Urothelium cell line (cell line): ENCODE results near the gene ATRNL1.
A peak's percentile ranks its signal among the peaks of the same experiment; 100 is the strongest.

Experiments
- DNase-seq: peaks from one replicate; pipeline ENCODE4 v3.0.0; 2011; ENCODE audit warnings: low spot score, mixed read lengths
- FAIRE-seq: peaks from 2 replicates; lab custom pipeline; 2011; peaks lifted over from hg19 to GRCh38; lab: Jason Lieb, UNC

The ATRNL1 gene

DNA sequence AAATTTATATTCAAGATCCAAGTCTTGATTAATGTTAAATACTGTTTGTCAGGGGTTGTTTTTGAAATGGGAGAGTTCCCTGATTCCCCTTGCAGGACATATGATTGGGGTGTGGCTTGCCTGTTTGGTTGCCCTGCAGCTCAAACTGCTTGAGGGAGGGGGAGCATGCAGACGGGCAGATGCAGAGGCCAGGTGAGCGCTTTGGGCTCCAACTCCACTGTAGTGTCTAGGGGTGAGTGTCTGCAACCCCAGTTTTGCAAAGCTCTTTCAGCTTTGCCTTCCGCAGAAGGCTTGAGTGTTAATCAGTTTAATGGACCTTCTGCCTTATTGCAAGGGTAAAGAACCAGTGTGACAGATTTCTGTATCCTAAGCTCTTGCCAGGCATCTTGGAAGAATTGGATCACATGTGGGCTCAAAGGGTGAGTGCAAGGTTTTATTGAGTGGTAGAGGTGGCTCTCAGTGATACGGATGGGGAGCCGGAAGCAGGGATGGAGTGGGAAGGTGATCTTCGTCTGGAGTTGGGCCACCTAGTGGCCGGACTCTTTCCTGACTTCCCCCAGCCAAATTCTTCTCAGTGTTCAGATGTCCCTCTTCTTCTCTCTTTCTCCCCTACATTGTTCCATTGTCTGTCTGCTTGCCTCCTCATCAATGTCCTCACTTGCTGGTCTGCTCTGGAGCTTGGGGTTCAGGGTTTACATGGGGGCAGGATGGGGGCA is 479.7 kb downstream of the ATRNL1 start:
- DNase-seq (peak; percentile 10), FAIRE-seq (no peak)

DNA sequence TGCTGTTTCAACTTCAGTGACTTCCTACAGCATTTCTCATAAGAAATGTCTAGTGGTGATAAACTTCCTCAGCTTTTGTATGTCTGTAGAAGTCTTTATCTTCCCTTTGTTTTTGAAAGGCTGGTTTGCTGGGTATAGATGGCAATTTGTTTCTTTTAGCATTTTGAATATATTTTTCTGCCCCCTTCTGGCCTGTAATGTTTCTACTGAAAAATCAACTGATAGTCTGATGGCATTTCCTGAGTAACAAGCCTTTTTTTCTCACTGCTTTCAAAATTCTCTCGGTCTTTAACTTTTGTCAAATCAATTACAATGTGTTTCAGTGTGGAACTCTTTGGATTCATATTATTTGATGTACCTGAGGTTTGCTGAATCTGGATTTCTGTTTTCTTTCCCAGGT is 487.1 kb downstream of the ATRNL1 start:
- DNase-seq (no peak), FAIRE-seq (no peak)

DNA sequence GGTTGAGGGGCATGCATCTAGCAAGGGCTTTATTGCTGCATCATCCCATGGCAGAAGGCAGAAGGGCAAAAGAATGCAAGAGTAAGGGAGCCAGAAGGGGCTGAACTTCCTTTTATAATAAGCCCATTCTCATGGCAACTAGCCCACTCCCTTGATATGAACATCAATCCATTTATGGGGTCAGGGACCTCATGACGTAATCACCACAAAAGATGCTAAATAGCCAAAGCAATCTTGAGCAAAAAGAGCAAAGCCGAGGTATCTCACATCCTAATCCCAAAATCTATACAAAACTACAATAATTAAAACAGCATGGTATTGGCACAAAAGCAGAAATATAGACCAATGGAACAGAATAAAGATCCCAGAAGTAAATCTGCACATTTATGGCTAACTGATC is 499.9 kb downstream of the ATRNL1 start:
- DNase-seq: no peak
- FAIRE-seq: no peak

DNA sequence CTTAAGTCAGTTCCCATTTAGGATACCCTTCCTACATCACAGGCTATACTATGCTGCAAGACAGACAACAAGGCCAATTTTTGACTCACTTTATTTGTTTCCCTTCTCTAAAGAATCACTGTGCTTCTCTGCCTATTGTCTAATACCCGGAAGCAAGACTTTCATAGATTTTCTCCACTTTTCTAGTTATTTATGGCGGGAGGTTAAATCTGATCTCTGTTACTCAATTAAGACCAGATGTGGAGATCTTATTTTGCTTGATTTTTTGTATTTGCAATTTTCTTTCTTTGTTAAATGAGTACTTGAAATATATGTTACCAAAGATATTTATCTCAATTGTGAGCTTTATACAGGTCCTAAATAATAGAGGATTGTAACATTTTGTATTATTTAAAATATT is 511.5 kb downstream of the ATRNL1 start:
- FAIRE-seq (no peak), DNase-seq (no peak)

DNA sequence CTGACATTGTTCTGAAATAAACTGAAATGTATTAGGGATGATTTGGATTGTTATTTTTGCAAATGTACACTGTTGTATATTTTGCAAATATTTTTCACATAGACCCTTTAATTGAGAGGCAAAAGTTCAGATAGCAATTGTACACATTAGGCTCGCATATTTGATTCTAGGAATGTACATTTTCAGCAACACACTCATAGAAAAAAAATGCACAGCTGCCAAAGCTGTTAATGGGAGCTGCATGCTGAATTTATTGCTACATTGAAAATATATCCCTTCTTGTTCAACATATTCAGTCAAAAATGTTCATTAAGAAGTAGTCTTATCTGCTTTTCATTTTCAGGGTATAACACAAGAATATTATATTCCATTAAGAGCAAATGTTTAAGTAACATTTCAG is 512.9 kb downstream of the ATRNL1 start:
- no peak for FAIRE-seq
- DNase-seq: no peak

DNA sequence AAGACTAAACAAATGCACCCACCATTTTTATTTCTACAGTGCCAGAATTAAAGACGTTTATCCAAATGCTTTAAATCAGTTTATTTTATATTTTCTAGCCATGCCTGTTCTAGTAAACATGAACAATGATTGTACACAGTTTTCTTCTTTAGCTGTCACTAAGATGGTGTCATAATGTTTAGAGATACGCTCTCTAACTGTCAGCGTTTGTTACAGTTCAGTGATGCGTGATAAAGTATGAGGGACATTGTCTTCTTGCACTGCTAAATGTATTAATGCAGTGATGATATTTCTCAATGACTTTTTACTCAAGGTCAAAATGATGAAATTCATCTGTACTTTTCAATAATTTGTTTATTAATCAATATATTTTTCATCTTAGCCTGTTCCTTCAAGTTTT is 513.6 kb downstream of the ATRNL1 start:
- FAIRE-seq (no peak), DNase-seq (no peak)

DNA sequence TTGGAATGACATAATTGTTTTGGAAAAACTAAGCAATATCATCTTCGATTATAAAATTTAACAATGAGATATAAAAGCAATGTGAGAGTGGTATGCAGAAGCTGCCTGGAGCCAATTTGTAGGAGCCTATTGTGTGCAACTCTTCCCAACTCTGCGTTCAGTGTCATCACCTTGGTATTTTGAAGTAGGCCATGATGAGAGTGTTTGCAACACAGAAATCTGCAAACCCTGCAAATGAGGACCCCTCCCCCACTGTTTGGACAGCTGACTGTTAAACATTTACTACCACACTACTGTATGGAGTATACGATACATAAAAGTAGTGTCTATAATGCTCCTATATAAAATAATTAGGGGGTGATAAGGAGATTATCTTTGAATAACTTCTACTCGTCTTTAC is 531.3 kb downstream of the ATRNL1 start:
- peak; percentile 8 for DNase-seq

DNA sequence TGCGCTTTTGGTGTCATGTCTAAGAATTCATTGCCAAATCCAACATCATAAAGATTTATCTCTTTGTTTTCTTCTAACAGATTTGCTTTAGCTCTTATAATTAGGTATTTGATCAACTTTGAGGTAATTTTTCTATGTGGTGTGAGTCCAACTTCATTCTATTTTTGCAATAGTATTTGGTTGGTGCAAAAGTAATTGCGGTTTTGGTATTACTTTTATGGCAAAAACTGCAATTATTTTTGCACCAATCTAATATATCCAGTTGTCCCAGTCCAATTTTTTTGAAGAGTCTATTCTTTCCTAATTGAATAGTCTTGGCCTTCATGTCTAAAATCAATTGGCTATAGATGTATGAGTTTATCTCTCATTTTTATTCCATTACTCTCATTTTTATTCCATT is 535.5 kb downstream of the ATRNL1 start:
- FAIRE-seq: no peak
- no peak for DNase-seq

More for the DNA sequence above, 531.3 kb downstream of the ATRNL1 start:
- no peak for FAIRE-seq

DNA sequence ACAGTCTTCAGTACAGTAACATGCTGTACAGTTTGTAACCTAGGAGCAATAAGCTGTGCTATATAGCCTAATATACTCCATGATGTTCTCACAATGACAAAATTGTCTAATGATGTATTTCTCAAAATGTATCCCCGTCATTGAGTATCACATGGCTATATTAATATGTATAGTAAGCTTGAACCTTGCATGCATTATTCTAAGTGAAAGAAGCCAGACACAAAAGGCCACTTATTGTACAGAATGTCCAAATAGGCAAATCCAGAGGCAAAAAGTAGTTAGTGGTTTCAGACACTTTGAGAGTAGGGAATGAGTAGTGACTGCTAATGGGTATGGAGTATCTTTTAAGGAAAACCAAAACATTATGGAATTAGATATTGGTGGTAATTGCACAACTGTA is 545.1 kb downstream of the ATRNL1 start:
- no peak for FAIRE-seq
- DNase-seq: no peak

DNA sequence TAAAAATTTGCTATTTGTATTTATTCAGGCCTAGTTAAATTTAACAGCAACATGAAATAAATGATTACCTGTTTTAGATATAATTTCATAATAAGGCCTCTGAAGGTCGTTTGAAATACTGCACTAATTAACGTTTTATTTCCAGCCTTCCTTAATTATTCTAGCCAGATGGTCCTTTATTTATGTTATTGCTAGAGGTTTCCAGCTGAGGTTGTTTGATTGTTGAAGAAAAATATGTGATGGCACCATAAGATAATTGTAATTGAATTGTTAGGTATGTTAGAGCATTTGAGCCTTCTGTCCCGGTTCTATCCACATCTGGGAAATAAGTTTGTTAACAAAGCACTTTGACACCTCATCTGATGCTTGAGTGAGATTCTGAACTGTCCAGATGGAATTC is 556.1 kb downstream of the ATRNL1 start:
- no peak for DNase-seq

DNA sequence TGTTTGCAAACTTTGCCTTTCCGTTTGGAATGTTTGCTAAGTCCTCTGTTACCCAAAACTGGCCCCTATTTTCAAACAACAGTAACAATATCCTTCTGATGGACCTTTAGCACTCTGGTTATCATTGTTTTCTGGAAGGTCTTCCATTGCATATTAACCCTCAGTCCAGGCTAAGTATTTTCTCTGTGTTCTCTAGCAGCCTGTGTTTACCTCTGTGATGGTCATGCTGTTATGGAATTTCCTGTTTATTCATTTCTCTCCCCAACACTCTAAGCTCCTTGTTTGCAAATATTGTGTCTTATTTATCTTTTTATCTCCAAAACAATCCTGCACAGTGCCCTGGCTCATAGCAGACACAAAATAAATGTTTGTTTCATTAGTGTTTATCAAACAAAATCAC is 560.3 kb downstream of the ATRNL1 start:
- DNase-seq: no peak

More for the DNA sequence above, 556.1 kb downstream of the ATRNL1 start:
- no peak for FAIRE-seq

DNA sequence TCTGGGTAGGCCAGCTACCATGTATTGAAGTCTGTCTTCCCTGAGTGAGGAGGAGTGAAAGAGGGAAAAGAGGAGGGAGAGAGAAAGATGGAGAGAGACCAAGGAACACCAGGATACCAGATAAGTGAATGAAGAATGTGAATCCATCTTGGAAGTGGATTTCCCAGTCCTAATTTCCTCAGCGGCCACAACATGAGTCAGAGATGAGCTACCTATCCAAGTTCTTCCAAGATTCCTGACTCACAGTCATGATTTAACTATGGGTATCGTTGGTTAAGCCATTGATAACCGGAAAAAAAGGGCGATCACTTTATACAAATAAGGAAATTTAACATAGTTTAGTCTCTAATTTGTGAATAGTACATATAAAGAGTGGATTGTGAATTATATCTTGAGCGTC is 561.8 kb downstream of the ATRNL1 start:
- FAIRE-seq (no peak), DNase-seq (peak; percentile 13)

More for the DNA sequence above, 560.3 kb downstream of the ATRNL1 start:
- no peak for FAIRE-seq

DNA sequence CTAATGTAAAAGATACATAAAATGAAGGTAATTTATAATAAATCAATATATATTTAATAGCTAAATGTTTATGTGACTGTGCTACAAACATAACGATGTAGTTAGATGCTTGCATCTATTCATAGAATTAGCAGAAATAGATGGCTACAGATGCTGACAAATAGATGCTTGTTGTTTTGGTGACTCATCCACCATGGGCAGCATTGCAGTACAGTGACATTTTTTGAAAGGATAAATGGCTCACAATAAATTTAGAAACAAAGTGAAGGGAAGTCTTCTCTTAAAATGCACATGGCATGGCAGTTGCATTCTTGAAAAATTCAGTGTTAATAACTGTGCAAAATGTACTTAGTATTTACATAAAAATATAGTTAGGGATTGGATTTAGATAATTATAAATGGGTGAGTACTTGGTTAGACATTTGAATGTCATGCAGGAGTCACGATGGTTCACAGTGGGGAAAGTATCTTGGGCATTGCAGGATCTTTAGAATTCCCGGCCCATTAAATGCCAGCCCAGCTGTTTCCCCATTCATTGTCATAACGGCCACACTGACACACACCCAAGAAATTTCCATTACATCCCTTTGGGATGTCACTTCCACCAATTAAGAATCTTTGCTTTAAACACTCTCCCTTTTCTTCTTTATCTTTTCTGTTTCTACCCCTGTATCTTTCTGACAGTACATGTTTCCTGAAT is 564.1 kb downstream of the ATRNL1 start:
- FAIRE-seq (no peak), DNase-seq (no peak)

DNA sequence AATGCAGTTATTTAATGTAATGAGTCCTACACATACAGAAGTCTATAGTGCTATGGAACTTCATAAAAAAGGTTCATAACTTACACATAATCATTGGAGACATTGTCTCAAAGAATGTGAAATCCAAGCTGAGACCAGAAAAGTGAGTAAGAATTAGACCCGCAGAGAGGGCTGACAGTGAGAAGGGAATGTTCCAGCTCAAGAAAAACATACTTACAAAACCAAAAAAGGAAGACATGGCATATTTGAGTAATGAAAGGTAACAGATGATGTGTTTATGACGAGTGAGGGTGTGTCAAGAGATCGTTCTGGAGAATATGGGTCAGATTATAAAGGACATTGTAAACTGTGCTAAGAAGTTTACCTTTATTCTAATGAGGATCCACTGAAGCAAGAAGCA is 566.5 kb downstream of the ATRNL1 start:
- DNase-seq (no peak), FAIRE-seq (no peak)

DNA sequence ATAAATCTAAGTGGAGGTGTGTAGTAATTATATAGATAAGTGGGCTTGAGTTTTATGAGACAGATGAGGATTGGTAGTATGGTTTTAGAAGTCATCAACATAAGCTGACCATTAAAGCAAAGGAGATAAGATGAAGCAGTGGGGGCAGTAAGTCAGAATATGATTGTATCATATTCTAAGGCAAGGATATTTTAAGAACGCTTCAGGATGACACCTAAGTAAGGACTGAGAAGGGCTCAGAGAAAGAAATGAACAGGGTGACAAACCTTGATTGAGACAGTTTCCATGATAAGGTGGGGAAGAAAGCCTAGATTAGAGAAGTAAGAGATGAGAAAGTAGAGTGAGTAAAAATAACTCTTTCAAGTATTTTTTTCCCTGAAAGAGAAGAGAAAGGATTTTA is 567.2 kb downstream of the ATRNL1 start:
- FAIRE-seq: no peak
- no peak for DNase-seq

DNA sequence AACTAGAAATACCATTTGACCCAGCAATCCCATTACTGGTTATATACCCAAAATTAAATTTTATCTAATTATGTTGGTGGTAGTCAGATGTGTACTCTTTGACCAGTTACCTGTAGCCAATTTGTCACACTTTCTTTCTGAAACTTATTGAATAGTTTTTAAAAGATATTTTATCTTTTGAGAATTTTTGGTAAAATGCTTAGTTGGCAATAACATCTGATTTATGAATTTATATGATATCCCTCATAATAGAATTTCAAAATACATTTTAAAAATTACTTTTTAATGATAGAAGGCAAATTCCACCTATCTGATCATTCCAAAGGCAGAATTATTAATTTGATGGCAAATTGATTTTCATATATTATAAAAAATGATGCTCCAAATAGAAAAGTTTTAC is 569.3 kb downstream of the ATRNL1 start:
- DNase-seq: no peak
- FAIRE-seq: no peak

DNA sequence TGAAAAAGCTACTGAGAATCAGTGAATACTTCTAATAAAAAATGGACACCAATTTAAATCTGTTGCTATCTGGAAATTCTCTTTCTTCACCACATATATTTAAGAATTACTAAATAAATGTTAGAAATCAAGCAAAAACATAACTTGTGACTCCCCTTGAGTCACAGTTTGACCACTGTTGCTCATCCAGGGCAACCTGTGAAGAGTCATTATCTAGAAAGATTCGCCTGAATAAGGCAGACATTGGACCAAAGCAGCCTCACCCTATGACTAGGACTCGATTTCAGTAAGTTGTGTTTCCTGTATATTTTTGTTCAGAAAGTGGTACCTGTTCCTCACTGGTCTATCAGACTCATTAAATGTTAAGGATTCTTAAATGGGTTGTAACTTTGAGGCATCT is 572.4 kb downstream of the ATRNL1 start:
- DNase-seq: no peak
- FAIRE-seq: no peak

DNA sequence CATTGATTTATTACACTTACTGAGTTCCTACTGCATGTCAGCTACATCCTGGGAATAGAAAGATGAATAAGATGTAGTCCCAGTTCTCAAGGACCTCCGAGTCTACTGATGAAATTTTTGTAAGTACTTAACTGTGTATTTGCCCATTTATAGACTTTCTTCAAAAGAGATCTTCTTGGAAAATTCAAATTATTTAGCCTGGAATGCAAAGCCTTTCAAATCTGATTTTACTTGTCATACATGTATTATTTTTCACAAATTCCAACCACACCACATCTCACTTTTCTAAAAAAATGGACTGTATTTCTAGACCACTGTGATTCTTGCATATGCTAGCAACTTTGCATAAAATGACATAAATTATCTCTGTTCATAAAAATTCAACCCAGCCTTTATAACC is 581.3 kb downstream of the ATRNL1 start:
- FAIRE-seq: no peak

DNA sequence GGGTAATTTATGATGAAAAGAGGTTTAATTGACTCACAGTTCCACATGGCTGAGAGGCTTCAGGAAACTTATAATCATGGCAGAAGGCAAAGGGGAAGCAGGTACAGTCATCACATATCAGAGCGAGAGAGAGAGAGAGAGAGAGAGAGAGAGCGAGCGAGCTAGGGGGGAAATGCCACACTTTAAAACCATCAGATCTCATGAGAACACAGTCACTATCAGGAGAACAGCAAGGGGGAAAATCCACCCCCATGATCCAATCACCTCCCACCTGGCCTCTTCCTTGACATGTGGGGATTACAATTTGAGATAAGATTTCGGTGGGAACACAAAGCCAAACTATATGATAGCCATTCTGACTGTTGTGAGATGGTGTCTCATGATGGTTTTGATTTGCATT is 603.6 kb downstream of the ATRNL1 start:
- FAIRE-seq (peak; percentile 20), DNase-seq (no peak)

More for the DNA sequence above, 581.3 kb downstream of the ATRNL1 start:
- DNase-seq: no peak

DNA sequence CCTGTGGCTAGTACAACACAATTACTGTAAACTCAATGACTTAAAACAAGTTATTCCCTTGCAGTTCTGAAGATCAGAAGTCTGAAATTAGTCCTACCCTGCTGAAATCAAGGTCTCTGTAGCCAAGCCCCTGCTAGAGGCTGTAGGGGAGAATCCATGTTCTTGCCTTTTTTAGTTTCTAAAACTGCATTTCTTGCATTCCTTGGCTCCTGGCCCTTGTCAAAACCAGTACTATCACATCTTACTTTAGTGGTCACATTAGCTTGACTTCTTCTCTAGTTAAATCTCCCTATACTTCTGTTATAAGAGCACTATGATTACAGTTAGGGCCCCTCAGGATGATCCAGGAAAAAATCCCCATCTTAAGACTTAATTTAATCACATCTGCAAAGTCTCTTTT is 612.9 kb downstream of the ATRNL1 start:
- DNase-seq (no peak), FAIRE-seq (no peak)

DNA sequence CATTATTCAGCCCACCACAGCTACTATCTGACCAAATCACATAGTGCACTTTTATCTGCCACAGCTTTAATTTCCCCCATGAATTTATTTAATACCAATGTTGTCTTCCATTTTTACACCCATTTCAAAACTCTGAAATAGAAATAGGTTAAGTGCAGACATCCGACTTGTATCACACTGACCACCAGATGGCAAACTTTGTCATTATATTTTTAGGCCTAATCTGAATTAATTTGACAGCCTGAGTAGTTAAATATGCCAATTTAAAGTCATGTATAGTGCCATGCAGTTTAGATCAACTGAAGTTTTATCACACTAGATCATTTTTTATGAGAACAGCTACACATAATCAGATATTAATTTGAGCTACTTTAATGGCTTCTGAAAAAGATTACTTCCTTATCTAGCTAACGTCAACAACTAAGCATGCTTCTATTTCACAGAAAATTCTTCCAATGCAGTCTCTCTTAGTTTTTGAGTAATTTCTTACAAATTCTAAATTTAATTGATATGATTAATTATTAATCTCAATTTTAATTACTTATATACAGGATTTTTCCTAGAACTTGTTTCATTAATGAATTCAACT is 613.4 kb downstream of the ATRNL1 start:
- no peak for DNase-seq
- no peak for FAIRE-seq

DNA sequence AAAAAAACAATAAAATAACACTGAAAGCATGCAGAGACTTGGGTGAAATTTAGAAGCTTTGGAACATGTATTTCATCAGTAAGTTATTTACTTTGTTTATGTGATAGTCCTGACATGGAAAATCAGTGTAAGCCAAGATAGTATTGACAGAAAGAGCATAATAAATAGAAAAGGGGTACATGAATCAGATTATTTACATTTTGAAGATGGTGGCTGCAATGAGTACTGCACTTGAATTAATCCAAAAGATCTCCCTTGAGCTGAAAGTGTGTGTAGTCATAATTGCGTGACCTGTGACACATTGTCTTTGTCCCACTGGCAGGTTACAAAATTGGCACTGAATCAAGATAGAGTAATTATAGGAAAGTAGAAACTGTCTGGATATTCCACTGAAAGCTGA is 617.0 kb downstream of the ATRNL1 start:
- DNase-seq (no peak), FAIRE-seq (no peak)
